H7 (cell line): ENCODE measurements around the gene TBC1D24. TPM values are rescaled to one million over a fixed set of nuclear protein-coding genes. Genes with fewer than 3 reads are reported as not detected.
"Not testable (repeated sequence)": the region's sequence is repeated elsewhere in the genome, so short reads cannot be mapped to it uniquely, and the experiment has no call there.

Experiments
- DNase-seq: peaks from one replicate; pipeline ENCODE4 v3.0.0; 2012
- H3K27me3 ChIP-seq: 2 replicates; pipeline ENCODE4 v1.6.0; 2011; ENCODE audit warnings: mild to moderate bottlenecking, low read length; ENCODE audit not compliant: control insufficient read depth, insufficient read depth
- H3K36me3 ChIP-seq: replicated peaks from 2 replicates; pipeline ENCODE4 v1.5.1; 2011; ENCODE audit warnings: low read length; ENCODE audit not compliant: control insufficient read depth, insufficient read depth
- H3K4me3 ChIP-seq: 2 replicates; pipeline ENCODE4 v1.5.1; 2011; ENCODE audit warnings: low read depth, mild to moderate bottlenecking, control low read depth, low read length, moderate library complexity; ENCODE audit not compliant: insufficient read depth
- total RNA-seq: library from RNA; depleted of rRNA; stranded (reverse); fragments of >200 nt; shearing (Covaris generic); gene quantifications from 2 replicates; pipeline ENCODE4 v1.2.3, GENCODE V29; 2014

TBC1D24 gene
- total RNA-seq, 1 experiment from 2014 or later, result 12.3 TPM

GRCh38 chr16:2478279-2478678 is 3.4 kb downstream of the TBC1D24 start:
- Histone ChIP-seq H3K27me3 (peaks cover 10% of the 10 kb centered on the region), H3K4me3 (no peak overlapping the region), H3K36me3 (no peaks in the 10 kb centered on the region)
- no peak for DNase-seq

GRCh38 chr16:2479996-2480395 is 5.1 kb downstream of the TBC1D24 start:
- not testable (repeated sequence) for H3K36me3 ChIP-seq, H3K27me3 ChIP-seq, H3K4me3 ChIP-seq, DNase-seq

- DNase-seq, result no peak
- H3K36me3 ChIP-seq, result no peaks in the 10 kb centered on the region
- H3K27me3 ChIP-seq, result no peaks in the 10 kb centered on the region
- no peak overlapping the region for H3K4me3 ChIP-seq
Measured at GRCh38 chr16:2480948-2481347, 6.0 kb downstream of the TBC1D24 start.

GRCh38 chr16:2481676-2482075 is 6.7 kb downstream of the TBC1D24 start:
- H3K4me3 ChIP-seq, result no peak overlapping the region

GRCh38 chr16:2482249-2482648 is 7.3 kb downstream of the TBC1D24 start:
- Histone ChIP-seq H3K27me3 (no peaks in the 10 kb centered on the region), H3K36me3 (no peaks in the 10 kb centered on the region), H3K4me3 (no peak overlapping the region)
- no peak for DNase-seq

More at GRCh38 chr16:2481676-2482075, 6.7 kb downstream of the TBC1D24 start:
- Histone ChIP-seq H3K27me3 (no peaks in the 10 kb centered on the region), H3K36me3 (no peaks in the 10 kb centered on the region)
- no peak for DNase-seq

- no peaks in the 10 kb centered on the region for H3K36me3 ChIP-seq
- DNase-seq, result no peak
- no peak overlapping the region for H3K4me3 ChIP-seq
- no peaks in the 10 kb centered on the region for H3K27me3 ChIP-seq
Measured at GRCh38 chr16:2482708-2483534, 8.0 kb downstream of the TBC1D24 start.

- Histone ChIP-seq H3K4me3 (no peak overlapping the region), H3K27me3 (no peaks in the 10 kb centered on the region), H3K36me3 (no peaks in the 10 kb centered on the region)
- DNase-seq, result no peak
Measured at GRCh38 chr16:2483939-2484897, 9.3 kb downstream of the TBC1D24 start.

- Histone ChIP-seq H3K27me3 (no peaks in the 10 kb centered on the region), H3K4me3 (no peak overlapping the region)
Measured at GRCh38 chr16:2484898-2485508, 10.1 kb downstream of the TBC1D24 start.

GRCh38 chr16:2485811-2486507 is 11.0 kb downstream of the TBC1D24 start:
- Histone ChIP-seq H3K27me3 (no peaks in the 10 kb centered on the region), H3K4me3 (no peak overlapping the region), H3K36me3 (no peaks in the 10 kb centered on the region)
- no peak for DNase-seq

More at GRCh38 chr16:2484898-2485508, 10.1 kb downstream of the TBC1D24 start:
- H3K36me3 ChIP-seq, result no peaks in the 10 kb centered on the region
- no peak for DNase-seq

- Histone ChIP-seq H3K27me3 (no peaks in the 10 kb centered on the region), H3K4me3 (no peak overlapping the region), H3K36me3 (no peaks in the 10 kb centered on the region)
- DNase-seq, result peak; percentile 89
Measured at GRCh38 chr16:2486645-2487516, 12.0 kb downstream of the TBC1D24 start.

GRCh38 chr16:2487517-2487842 is 12.6 kb downstream of the TBC1D24 start:
- H3K27me3 ChIP-seq, result no peaks in the 10 kb centered on the region
- H3K4me3 ChIP-seq, result no peak overlapping the region
- H3K36me3 ChIP-seq, result no peaks in the 10 kb centered on the region
- DNase-seq, result no peak

- no peaks in the 10 kb centered on the region for H3K27me3 ChIP-seq
- no peak for DNase-seq
- no peak overlapping the region for H3K4me3 ChIP-seq
- no peaks in the 10 kb centered on the region for H3K36me3 ChIP-seq
Measured at GRCh38 chr16:2487903-2488531, 13.1 kb downstream of the TBC1D24 start.

GRCh38 chr16:2489581-2489980 is 14.7 kb downstream of the TBC1D24 start:
- no peaks in the 10 kb centered on the region for H3K27me3 ChIP-seq
- DNase-seq, result no peak
- H3K36me3 ChIP-seq, result no peaks in the 10 kb centered on the region
- no peak overlapping the region for H3K4me3 ChIP-seq
